Measurements from ENCODE around the gene SBK2.
"Not testable (repeated sequence)": the region's sequence is repeated elsewhere in the genome, so short reads cannot be mapped to it uniquely, and the experiment has no call there.

Gene SBK2

DNA sequence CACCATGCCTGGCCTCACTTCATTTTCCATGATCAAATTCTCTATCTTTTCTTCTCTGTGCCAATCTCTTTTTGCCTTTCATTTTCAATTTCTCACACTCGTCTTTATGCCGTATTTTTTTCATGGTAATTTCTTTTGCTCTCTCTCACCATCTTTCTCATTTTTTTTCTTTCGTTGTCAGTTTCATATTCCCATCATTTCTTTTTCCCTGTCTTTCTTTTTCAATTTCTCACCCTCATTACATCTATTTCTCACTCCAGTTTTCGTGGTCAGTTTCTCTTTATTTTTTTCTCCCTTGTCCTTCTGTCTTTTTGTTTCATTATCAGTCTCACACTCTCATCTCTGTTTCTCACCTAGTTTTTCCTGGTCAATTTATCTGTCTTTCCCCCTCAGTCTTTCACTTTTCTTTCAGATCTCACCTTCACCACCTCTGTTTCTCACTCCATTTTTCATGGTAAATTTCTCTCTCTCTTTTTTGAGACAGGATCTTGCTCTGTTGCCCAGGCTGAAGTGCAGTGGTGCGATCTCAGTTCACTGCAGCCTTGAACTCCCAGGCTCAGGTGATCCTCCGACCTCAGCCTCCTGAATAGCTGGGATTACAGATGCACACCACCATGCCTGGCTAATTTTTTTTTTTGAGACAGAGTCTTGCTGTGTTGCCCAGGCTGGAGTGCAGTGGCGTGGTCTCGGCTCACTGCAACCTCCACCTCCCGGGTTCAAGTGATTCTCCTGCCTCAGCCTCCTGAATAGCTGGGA, 34.6 kb downstream of the SBK2 start:
- H3K9ac ChIP-seq (ENCODE audit: low read length) = no peak overlapping the region
- no peaks in the 10 kb centered on the region for H3K36me3 ChIP-seq (ENCODE audit: control insufficient read depth, insufficient read depth, low read length)
- H3K27me3 ChIP-seq (ENCODE audit: control insufficient read depth, insufficient read depth, low read length) = no peaks in the 10 kb centered on the region
- no peak overlapping the region for H3K27ac ChIP-seq (ENCODE audit: low read depth, low read length)
- no peak overlapping the region for H3K4me3 ChIP-seq (ENCODE audit: low read length)
- H3K4me1 ChIP-seq (ENCODE audit: control insufficient read depth, insufficient read depth, low read length) = peaks cover 2% of the 10 kb centered on the region

DNA sequence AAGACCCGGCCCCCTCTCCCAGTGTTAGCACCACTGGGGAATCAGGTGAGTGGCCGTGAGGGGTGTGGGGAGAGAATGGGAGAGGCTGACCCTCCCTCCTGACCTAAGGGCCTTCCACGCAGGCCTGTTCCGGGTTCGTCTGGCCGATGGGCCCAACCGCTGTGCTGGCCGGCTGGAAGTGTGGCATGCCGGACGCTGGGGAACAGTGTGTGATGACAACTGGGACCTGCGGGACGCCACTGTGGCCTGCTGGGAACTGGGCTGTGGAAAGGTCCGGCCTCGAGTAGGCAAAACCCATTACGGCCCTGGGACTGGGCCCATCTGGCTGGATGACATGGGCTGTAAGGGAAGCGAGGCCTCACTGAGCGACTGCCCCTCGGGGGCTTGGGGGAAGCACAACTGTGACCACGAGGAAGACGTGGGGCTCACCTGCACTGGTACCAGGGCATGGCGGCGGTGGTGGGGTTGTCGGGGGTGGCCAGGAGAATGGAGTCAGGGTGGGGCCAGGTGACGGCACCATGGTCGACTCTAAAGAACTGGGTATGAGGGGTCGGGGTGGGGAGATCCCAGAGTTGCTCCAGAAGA, 36.5 kb downstream of the SBK2 start:
- H3K27ac ChIP-seq (ENCODE audit: low read depth, low read length) = no peak overlapping the region
- H3K27me3 ChIP-seq (ENCODE audit: control insufficient read depth, insufficient read depth, low read length) = no peaks in the 10 kb centered on the region
- no peaks in the 10 kb centered on the region for H3K36me3 ChIP-seq (ENCODE audit: control insufficient read depth, insufficient read depth, low read length)

DNA sequence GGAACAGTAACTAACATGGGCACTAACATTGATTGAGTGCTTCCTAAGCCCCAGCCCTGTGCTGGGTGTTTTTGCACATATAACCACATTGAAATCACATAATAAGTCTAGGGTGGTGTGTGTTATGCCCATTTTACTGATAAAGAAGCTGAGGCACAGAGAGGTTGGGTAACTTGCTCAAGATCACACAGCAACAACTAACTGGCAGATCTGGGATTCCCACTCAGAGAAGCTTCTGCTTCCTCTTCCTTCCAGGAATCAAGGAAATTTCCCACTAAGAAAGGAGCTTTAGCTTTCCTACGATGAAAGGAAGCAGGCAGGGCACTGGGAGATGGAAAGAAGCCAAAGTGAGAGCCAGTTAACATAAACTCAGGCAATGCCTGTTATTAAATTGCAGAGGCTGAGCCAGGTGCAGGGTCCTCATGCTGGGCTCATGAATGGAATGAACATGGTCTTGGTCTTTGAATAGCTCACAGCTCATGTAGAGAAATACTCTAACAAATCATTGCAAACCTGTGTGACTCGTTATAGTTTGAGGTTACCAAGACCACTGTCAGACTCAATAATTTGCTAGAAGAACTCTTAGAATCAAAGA, 38.6 kb downstream of the SBK2 start:
- no peak overlapping the region for H3K9ac ChIP-seq (ENCODE audit: low read length)
- peaks cover 6% of the 10 kb centered on the region for H3K4me1 ChIP-seq (ENCODE audit: control insufficient read depth, insufficient read depth, low read length)
- no peaks in the 10 kb centered on the region for H3K27me3 ChIP-seq (ENCODE audit: control insufficient read depth, insufficient read depth, low read length)
- no peak overlapping the region for H3K27ac ChIP-seq (ENCODE audit: low read depth, low read length)
- H3K4me3 ChIP-seq (ENCODE audit: low read length) = no peak overlapping the region
- no peaks in the 10 kb centered on the region for H3K36me3 ChIP-seq (ENCODE audit: control insufficient read depth, insufficient read depth, low read length)

More for the DNA sequence above, 36.5 kb downstream of the SBK2 start:
- Histone ChIP-seq H3K4me1 (ENCODE audit: control insufficient read depth, insufficient read depth, low read length) (peaks cover 2% of the 10 kb centered on the region), H3K9ac (ENCODE audit: low read length) (no peak overlapping the region), H3K4me3 (ENCODE audit: low read length) (no peak overlapping the region)

DNA sequence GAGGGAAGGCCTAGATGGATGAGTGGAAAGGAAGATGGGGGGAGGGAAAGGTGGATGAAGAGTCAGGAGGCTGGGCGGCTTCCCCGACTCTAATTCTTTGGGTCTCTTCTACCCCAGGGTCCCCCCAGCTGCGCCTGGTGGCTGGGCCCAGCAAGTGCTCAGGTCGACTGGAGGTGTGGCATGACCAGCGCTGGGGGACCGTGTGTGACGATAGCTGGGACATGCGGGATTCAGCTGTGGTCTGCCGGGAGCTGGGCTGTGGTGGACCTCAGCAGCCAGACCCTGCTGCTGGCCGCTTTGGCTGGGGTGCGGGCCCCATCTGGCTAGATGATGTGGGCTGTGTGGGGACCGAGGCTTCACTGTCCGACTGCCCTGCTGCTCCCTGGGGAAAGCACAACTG, 39.2 kb downstream of the SBK2 start:
- H3K27me3 ChIP-seq (ENCODE audit: control insufficient read depth, insufficient read depth, low read length) = no peaks in the 10 kb centered on the region
- H3K4me3 ChIP-seq (ENCODE audit: low read length) = no peak overlapping the region
- H3K36me3 ChIP-seq (ENCODE audit: control insufficient read depth, insufficient read depth, low read length) = no peaks in the 10 kb centered on the region
- peaks cover 6% of the 10 kb centered on the region for H3K4me1 ChIP-seq (ENCODE audit: control insufficient read depth, insufficient read depth, low read length)
- H3K9ac ChIP-seq (ENCODE audit: low read length) = no peak overlapping the region
- no peak overlapping the region for H3K27ac ChIP-seq (ENCODE audit: low read depth, low read length)

DNA sequence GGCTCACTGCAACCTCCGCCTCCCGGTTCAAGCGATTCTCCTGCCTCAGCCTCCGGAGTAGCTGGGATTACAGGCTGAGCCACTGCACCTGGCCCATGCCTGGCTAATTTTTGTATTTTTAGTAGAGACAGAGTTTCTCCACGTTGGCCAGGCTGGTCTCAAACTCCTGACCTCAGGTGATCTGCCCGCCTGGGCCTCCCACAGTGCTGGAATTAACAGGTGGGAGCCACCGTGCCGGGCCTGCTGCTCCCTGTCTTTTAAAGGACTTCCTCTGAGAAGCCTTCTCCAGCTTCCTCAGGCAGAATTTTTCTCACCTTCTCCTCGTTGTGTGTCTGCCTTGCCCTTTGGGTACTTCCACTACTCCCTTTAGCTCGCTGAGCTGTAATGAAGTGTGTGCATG, 40.1 kb downstream of the SBK2 start:
- H3K27ac ChIP-seq (ENCODE audit: low read depth, low read length); H3K9ac ChIP-seq (ENCODE audit: low read length); H3K27me3 ChIP-seq (ENCODE audit: control insufficient read depth, insufficient read depth, low read length); H3K36me3 ChIP-seq (ENCODE audit: control insufficient read depth, insufficient read depth, low read length); H3K4me3 ChIP-seq (ENCODE audit: low read length): not testable (repeated sequence)
- peaks cover 14% of the 10 kb centered on the region for H3K4me1 ChIP-seq (ENCODE audit: control insufficient read depth, insufficient read depth, low read length)

DNA sequence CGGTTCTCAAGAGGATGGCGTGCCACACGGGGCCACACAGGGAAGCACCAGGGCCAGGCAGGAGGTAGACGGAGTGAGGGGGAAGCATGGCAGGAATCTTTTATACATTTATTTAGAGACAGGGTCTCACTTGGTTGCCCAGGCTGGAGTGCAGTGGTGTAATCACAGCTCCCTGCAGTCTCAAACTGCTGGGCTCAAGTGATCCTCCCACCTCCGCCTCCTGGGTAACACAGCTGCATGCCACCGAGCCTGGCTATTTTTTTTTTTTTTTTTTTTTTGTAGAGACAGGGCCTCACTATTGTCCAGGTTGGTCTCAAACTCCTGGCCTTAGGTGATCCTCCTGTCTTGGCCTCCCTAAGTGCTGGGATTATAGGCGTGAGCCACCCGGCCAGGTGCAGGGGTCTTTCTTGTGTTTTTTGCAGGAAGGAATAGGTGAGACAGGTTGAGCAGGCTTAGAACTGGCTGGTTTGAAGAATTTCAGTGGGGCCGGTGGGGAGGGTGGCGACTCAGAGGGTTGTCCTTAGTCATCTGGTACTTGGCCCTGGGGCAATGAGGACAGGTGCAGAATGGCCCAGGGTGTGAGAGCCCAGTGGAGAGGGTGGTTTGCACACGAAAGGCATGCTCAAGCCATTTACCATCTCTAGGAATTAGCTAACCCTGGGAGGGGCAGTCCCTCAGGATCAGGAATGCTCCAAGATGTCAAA, 41.1 kb downstream of the SBK2 start:
- H3K36me3 ChIP-seq (ENCODE audit: control insufficient read depth, insufficient read depth, low read length) = no peaks in the 10 kb centered on the region
- H3K27me3 ChIP-seq (ENCODE audit: control insufficient read depth, insufficient read depth, low read length) = no peaks in the 10 kb centered on the region
- no peak overlapping the region for H3K27ac ChIP-seq (ENCODE audit: low read depth, low read length)
- no peak overlapping the region for H3K4me3 ChIP-seq (ENCODE audit: low read length)
- H3K4me1 ChIP-seq (ENCODE audit: control insufficient read depth, insufficient read depth, low read length) = peaks cover 19% of the 10 kb centered on the region
- no peak overlapping the region for H3K9ac ChIP-seq (ENCODE audit: low read length)

DNA sequence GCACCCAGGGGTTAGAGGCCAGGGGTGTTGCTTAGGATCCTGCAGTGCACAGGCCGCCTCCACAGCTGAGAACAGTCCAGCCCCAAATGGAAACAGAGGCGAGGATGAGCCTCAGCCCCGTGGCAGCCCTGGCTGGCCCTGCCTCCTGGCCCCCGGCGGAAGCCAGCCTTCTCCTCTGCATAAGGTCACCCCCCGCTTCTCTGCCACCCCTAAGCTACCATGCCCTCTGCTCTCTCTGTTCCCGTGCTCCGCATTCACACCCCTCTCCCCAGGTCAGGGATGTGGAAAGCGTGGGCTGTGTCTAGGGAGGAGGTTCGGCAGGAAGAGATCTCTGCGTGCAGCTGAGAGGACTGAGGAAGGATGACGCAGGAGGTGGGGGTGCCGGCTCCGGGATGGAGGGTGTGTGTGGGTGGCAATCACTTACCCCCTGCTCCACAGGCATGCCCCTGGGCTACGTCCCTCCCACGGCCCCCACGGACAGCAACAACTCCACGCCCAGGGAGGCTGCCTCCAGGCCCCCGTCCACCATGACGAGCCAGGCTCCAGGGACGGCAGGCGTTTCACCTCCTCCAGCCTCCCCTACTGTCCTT, 42.7 kb downstream of the SBK2 start:
- H3K4me1 ChIP-seq (ENCODE audit: control insufficient read depth, insufficient read depth, low read length) = peaks cover 19% of the 10 kb centered on the region

DNA sequence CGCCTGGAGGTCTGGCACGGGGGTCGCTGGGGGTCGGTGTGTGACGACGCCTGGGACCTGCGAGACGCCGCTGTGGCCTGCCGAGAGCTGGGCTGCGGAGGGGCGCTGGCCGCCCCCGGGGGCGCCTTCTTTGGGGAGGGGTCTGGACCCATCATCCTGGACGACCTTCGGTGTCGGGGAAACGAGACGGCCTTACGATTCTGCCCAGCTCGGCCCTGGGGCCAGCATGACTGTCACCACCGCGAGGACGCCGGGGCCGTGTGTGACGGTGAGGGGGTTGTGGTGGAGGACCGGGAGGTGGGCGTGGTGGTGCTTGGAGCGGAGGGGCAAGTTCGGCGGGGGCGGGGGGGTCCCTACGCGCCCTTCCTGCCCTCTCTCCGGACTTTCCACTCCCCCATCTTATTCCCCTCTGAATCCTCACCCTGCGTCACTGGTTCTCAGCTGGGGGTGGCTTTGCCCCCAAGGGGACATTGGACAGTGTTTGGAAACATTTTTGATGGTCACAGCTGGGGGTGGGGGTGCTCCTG, 43.2 kb downstream of the SBK2 start:
- peak overlapping the region; percentile 49 for H3K4me3 ChIP-seq (ENCODE audit: low read length)

More for the DNA sequence above, 42.7 kb downstream of the SBK2 start:
- peak overlapping the region; percentile 49 for H3K4me3 ChIP-seq (ENCODE audit: low read length)
- peak overlapping the region; percentile 56 for H3K27ac ChIP-seq (ENCODE audit: low read depth, low read length)
- H3K36me3 ChIP-seq (ENCODE audit: control insufficient read depth, insufficient read depth, low read length) = no peaks in the 10 kb centered on the region
- H3K27me3 ChIP-seq (ENCODE audit: control insufficient read depth, insufficient read depth, low read length) = no peaks in the 10 kb centered on the region
- H3K9ac ChIP-seq (ENCODE audit: low read length) = no peak overlapping the region

DNA sequence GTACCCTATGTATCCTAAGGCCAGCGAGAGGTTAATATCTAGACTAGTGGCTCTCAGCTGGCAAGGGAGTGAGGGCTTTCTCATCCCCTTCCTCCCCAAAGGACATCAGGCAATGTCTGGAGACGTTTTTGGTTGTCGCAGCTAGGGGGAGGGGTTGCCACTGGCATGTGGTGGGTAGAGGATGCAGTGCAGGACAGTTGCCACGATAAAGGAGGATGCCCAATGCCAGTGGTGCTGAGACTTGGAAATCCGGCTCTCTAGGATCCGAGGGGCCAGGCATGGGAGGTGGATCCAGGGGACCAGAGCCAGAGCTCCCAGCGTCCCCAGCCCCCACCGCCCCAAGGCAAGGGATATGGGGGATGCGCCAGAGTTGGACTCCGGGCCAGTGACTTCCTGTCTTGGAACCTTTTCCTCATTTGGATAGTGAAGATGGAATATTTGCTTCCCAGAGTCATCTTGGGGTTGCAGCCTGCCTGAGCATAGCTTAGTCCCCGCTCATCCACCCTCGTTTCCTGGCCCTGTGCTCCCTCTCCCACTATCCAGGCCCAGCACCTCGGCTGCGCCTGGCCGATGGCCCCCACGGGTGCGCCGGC, 43.8 kb downstream of the SBK2 start:
- peak overlapping the region; percentile 40 for H3K27ac ChIP-seq (ENCODE audit: low read depth, low read length)
- no peaks in the 10 kb centered on the region for H3K27me3 ChIP-seq (ENCODE audit: control insufficient read depth, insufficient read depth, low read length)
- H3K4me3 ChIP-seq (ENCODE audit: low read length) = no peak overlapping the region
- H3K9ac ChIP-seq (ENCODE audit: low read length) = no peak overlapping the region
- no peaks in the 10 kb centered on the region for H3K36me3 ChIP-seq (ENCODE audit: control insufficient read depth, insufficient read depth, low read length)
- H3K4me1 ChIP-seq (ENCODE audit: control insufficient read depth, insufficient read depth, low read length) = peaks cover 21% of the 10 kb centered on the region

More for the DNA sequence above, 43.2 kb downstream of the SBK2 start:
- Histone ChIP-seq H3K27me3 (ENCODE audit: control insufficient read depth, insufficient read depth, low read length) (no peaks in the 10 kb centered on the region), H3K27ac (ENCODE audit: low read depth, low read length) (peak overlapping the region; percentile 56), H3K9ac (ENCODE audit: low read length) (no peak overlapping the region), H3K4me1 (ENCODE audit: control insufficient read depth, insufficient read depth, low read length) (peaks cover 19% of the 10 kb centered on the region), H3K36me3 (ENCODE audit: control insufficient read depth, insufficient read depth, low read length) (no peaks in the 10 kb centered on the region)

DNA sequence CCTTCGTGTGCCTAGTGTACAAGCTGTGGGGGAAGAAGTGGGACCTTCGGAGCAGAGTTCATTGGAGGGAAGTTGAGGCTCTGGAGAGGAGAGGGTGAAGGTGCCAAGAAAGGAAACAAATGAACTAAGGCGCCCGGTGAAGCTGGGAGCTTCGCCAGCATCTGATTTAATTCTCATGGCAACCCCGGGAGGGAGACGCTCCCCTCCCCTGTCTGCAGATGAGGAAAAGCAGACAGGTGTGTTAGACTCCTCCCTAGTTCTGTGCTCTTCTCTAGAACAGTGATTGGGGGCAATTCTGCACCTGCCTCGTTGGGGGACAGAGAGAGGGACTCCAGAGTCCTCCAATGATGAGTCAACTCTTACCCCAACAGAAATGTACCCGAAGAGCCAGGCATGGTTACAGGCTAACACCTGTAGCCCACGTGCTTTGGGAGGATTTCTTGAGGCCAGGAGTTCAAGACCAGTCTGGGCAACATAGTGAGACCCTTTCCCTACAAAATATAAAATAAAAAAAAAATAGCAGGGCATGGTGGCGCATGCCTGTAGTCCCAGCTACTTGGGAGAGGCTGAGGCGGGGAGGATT, 44.5 kb downstream of the SBK2 start:
- Histone ChIP-seq H3K27ac (ENCODE audit: low read depth, low read length) (peak overlapping the region; percentile 76), H3K4me1 (ENCODE audit: control insufficient read depth, insufficient read depth, low read length) (peaks cover 26% of the 10 kb centered on the region), H3K27me3 (ENCODE audit: control insufficient read depth, insufficient read depth, low read length) (no peaks in the 10 kb centered on the region), H3K4me3 (ENCODE audit: low read length) (no peak overlapping the region), H3K9ac (ENCODE audit: low read length) (no peak overlapping the region), H3K36me3 (ENCODE audit: control insufficient read depth, insufficient read depth, low read length) (no peaks in the 10 kb centered on the region)

DNA sequence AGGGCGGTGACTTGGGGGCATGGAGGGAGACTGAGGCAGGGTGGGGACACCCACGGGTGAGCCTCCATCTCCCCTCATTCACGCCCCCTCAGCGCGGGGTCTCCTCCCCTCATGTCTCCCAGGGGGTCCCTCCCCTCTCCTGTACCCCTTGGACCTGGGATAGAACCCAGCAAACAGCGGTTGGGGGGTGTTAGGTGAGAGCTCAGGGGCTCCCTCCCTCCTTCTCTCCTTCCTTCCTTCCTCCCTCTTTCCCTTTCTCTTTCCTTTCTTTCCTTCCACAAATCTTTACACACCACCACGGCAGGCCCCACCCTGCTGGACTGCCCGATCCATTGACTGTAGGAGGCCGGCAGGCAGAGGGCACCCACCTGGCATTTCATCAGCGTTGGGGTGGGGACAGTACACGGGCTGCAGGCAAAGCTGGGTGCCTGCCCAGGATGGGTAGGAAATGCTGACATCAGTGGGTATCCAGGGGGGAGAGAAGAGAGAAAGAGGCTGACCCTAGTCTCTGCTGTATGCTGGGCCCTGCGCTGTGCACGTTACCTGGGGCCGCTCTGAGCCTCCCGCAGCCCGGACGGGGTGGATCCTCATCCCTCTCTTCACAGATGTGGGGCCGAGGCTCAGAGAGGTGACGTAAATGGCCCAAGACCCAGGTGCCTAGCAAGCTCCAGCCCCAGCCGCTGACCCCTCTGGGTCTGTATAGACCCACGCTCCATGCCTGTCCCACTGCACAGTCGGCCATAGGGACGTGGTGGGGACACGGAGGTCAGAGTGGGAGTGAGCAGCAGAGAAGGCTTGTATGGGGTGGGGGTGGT, 45.2 kb downstream of the SBK2 start:
- Histone ChIP-seq H3K27ac (ENCODE audit: low read depth, low read length) (peak overlapping the region; percentile 76), H3K36me3 (ENCODE audit: control insufficient read depth, insufficient read depth, low read length) (no peaks in the 10 kb centered on the region), H3K4me1 (ENCODE audit: control insufficient read depth, insufficient read depth, low read length) (peaks cover 33% of the 10 kb centered on the region), H3K9ac (ENCODE audit: low read length) (no peak overlapping the region), H3K27me3 (ENCODE audit: control insufficient read depth, insufficient read depth, low read length) (no peaks in the 10 kb centered on the region), H3K4me3 (ENCODE audit: low read length) (no peak overlapping the region)
